GM18867 (cell line): ENCODE measurements around the gene CFAP52.
"Not testable (repeated sequence)": the region's sequence is repeated elsewhere in the genome, so short reads cannot be mapped to it uniquely, and the experiment has no call there.

Experiments used
- ATAC-seq: cut with Tn5 transposase; IDR thresholded peaks from one replicate; pipeline ENCODE4 v1.9.1; 2021; ENCODE audit warnings: mild to moderate bottlenecking, moderate library complexity; ENCODE audit not compliant: unreplicated experiment

The CFAP52 gene, protein sequence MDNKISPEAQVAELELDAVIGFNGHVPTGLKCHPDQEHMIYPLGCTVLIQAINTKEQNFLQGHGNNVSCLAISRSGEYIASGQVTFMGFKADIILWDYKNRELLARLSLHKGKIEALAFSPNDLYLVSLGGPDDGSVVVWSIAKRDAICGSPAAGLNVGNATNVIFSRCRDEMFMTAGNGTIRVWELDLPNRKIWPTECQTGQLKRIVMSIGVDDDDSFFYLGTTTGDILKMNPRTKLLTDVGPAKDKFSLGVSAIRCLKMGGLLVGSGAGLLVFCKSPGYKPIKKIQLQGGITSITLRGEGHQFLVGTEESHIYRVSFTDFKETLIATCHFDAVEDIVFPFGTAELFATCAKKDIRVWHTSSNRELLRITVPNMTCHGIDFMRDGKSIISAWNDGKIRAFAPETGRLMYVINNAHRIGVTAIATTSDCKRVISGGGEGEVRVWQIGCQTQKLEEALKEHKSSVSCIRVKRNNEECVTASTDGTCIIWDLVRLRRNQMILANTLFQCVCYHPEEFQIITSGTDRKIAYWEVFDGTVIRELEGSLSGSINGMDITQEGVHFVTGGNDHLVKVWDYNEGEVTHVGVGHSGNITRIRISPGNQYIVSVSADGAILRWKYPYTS

DNA sequence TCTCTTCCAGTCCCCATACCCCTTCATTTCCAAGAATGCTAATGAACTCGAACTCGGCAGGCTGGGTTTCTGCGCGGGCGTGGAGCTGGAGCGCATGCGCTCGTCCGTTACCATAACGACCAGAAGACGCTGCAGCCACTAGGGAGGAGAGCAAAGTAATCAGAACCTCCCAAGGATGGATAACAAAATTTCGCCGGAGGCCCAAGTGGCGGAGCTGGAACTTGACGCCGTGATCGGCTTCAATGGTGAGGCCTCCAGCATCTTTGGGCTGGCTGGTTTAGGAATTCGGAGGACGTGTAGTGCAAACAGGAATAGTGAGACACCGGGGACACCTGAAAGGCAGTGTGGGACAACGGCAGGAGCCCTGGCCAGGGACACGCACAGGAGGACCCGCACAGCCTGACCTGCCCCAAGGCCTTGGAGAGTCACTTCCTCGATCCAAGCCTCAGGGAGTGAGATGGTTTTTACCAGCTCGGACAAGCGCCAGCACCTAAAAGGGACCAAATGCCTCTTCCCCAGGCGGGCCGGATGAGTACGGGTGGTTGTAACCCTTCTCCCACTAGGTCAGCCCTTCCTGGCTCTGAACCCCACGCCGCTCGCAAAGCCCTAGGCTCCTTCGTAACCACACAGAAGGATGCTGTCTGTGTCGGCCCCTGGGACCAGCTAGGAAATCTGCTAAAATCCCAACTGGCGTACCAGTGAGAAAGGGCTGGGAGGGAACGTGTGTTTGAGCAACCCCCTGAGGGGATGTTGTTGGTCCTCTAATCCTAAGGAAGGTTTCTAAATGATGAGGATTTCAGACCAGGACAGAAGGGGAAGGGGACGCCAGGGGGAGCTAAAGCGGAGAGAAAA is at the start of gene CFAP52:
CFAP52 (plus strand) TSS at position 122 of the 852 bp plus-strand sequence; CDS start at position 176, 54 bp downstream.
- peak; percentile 56 for ATAC-seq

DNA sequence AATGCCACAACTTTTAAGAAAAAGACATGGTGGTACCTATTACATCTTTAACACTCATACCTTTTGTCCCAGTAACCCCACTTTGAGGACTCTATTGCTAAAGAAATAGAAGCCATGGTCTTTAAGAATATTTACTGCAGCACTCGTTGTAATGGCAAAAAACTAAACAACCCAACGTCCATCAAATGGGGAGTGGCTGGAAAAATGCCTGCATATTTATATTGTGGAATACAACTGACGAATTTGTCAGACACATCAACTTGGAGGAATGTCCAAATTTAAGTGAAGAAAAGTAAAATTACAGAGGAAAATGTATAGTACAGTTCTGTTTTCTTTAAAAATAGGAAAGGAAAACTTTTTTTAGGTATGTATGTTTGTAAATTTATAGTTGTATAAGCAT is 48.7 kb upstream of the CFAP52 start:
- ATAC-seq = no peak

DNA sequence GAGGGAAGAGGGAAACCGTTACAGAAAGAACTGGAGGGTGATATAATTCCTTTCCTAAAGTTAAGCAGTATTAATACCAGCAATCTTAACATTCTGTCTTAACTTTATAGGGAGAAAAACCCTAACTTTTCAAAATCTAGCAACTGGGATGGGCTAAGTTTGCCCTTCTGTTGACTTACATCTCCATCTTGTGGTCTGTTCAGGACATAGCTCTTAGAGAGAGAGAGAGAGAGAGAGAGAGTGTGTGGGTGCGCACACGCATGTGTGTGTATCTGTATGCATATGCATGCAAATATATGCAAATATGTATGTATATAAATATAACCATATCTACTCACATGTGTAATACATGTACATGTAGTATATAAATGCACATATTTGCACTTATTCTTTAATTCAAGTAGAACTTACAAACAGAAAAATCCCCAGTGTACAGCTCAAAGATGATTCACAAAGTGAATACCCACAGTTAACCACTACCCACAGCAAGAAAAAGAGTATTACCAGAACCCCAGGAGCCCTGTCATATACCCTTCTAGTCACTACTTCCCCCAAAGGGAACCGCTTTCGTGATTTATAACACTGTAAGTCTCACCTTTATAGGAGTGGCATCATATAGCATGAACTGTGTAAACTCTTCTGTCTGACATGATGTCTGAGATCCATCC is 47.3 kb upstream of the CFAP52 start:
- no peak for ATAC-seq

DNA sequence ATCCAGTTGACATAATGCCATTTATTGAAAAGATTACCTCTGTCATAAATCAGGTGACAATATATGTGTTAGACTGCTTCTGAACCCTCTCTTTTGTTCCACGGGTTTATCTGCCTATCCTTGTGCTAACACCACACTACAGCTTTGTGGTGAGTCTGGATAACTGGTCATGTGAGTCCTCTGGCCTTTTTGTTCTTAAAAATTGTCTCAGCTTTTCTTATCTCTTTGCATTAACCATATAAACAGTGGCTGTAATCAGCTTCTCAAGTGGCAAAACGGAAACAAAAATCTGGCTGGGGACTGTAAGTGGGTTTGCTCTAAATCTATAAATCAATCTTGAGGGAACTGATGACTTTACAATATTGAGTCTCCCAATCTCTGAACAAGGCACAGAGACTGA is 45.4 kb upstream of the CFAP52 start:
- no peak for ATAC-seq

DNA sequence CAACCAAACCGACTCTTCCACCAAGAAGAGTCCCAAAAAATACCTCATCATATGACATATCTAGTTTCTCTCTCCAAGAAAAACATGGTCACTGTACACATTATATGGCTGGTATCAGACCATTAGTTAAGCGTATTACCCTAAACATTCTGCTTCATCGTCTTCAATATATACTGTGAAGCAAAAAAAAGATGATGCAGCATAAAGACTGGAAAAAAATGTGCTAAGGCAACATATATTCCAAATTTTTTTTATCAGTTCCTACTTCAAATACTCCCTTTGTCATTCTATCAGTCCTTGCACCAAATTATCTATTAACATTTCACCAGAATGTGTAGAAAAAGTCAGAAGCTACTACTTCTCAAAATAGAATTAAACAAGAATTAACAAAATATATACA is 43.7 kb upstream of the CFAP52 start:
- no peak for ATAC-seq

DNA sequence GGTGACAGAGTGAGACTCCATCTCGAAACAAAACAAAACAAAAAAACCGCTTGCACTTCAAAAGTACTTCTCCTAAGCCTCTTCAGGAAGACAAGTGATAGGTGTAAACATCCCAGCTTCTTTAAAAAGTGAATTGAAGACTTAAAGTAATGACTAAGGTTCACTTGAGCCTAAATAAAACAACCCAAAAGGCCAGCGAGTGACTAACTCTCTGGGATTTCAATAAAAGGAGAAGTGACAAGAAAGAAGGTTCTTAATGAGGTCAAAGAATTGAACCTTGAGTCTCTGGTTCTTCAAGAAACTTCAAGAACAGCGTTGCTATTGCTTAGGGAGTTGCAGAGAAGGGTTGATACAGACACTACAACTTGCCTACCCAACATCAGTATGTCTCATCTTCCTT is 43.0 kb upstream of the CFAP52 start:
- no peak for ATAC-seq

DNA sequence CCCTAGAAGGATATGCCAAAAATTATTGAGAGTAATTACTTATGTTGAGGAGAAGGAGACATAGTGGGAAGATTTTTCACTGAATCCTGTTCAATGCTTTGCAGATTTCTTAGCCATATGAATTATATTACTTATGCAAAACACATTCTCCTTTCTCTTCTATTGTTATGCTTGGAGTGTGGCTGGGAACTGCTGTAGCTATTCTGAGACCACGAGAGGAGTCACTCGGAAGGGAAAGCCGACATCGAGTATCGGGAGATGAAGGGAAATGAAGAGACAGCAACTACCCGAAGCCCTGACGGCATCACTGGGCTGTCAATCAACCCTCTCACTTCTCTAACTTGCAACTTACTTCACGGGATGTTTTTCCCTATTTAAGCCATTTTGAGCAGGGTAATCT is 40.4 kb upstream of the CFAP52 start:
- ATAC-seq = no peak

DNA sequence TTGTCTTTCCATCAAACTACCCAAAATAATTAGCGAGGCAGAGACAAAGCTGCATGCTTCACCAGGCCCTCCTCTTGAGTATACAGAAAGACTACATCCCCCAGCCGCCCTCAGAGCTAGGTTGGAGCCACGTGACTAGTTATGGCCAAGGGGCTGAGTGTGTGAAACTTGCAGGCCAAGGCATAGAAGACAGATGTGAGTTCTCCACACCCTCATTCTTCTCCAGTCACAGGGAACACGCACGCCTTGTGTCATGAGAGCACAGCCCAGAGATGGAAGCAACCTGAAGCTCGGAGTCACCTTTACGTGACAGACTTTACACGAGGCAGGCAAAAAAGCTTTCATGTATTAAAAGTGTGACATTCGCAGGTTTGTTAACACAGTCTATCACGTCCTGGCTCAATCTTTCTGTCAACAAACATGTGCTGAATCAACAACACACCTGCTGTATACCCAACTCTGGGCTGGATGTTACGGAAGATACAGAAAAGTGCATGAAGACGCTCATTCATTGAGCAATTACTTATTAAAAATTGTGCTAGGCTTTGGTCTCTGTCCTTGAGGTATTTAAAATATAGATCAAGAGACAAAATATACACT is 39.2 kb upstream of the CFAP52 start:
- ATAC-seq = no peak

DNA sequence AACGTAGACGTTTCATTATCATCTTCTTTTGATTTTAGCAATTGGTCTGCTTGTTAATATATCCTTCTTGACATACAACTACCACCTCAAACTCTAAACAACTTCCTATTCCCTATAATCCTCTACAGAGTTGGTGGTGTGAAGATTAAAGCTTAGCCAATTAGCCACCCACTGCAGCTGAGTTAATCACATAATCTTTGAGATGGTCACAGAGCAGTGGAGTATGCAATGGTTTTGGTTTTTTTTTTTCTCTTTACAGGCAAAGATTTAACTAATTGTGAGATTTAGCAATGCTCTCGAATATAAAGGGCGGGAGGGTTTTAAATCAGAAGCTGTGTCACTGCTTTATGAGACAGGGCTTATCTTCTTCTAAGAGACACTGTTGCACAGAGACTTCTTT is 37.8 kb upstream of the CFAP52 start:
- no peak for ATAC-seq

DNA sequence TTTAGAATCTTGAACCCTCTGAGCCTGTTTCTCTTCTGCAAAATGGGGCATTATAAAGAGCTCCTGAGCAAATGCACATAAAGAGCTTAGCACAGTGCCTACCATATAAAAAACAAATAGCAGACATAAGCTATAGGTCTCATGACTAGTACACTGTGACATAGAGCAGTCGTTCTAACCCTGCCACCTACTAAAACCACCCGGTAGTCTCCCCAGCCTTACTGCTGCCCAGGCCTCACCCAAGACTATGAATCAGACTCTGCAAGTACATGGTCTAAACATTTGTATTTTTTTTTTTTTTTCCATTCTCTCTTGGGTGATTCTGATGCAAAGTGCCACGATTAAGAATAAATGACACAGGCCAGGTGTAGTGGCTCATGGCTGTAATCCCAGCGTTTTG is 34.7 kb upstream of the CFAP52 start:
- no peak for ATAC-seq

DNA sequence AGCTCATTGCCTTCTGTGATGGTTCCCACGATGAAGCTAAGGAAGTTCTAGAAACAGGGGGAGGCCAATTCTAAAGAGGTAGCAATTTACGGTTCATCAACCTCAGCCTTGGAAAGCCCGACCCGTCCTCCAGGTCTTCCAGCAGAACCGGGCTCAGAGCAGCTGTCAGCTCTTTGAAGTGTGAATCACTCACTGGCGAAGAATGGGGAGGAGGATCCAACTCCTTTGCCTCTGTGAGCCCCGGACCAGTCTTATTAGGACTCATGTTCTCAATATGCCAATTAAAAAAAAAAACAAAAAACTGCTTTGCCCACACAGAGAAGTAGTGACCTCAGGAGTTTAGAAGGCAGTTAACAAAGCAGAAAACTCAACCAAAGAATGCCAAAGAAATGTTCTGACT is 32.2 kb upstream of the CFAP52 start:
- ATAC-seq = no peak

DNA sequence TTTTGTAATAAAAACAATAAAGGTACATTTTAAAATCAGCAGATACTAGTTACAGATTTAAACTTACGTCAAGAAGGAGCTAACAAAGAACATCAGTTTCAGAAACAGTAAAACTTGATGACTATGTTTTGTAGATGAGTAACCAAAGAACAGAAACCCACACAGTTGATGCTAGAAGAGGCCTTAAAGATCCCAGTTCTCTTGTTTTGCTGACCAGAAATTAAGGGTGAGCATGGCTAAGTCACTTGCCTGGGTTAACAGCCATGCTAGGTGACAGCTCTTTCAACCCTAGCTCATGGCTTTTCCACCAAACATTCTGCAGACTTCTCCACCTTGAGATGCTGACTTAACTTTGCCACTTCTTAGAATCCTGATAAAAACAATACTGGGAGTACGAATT is 27.2 kb upstream of the CFAP52 start:
- ATAC-seq = no peak

DNA sequence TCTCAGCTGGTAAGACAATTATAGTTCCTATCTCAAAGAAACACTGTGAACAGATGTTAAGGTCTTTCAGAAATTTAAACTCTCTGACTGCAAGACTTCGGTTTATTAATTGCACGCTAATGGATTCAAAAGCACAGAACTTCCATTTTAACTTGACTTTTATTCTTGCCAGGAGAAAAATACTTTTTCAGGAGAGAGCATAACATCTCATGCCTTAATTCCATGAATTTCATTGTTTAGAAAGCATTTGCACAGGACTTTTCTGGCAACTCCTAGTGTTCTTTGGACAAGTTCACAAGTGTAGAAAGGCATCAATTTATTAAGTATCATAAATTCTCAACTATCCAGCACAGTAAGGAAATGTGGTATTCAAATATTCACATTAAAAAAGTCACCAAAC is 23.3 kb upstream of the CFAP52 start:
- ATAC-seq = no peak

DNA sequence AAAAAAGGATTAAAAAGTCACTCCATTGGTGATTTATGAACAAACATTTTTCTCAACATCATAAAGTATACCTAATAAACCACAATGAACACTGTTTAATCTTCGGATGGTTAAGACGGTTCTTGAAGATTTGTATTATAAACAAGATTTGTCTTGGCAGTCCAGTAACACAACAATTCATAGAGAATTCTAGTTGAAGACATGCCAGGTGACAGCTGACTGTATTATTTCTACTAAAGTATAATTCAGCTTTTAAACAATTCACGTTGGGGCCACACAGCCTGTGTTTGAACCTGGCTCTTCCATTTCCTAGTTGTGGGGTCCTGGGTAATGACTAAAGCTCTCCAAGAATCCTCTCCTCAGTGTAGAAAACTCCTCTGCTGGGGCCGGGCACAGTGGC is 22.8 kb upstream of the CFAP52 start:
- ATAC-seq = no peak

DNA sequence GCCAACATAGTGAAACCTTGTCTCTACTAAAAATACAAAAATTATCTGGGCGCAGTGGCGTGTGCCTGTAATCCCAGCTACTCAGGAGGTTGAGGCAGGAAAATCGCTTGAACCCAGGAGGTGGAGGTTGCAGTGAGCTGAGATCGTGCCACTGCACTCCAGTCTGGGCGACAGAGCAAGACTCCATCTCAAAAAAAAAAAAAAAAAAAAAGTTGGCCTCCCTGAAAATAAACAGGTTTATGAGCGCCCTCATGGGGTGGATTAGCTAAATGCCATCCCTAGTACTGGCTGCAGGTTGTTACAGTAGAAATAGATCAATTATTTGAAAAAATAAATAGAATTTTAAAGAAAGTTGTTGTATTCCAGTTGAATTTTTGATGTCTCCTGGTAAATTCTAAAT is 21.7 kb upstream of the CFAP52 start:
- not testable (repeated sequence) for ATAC-seq

DNA sequence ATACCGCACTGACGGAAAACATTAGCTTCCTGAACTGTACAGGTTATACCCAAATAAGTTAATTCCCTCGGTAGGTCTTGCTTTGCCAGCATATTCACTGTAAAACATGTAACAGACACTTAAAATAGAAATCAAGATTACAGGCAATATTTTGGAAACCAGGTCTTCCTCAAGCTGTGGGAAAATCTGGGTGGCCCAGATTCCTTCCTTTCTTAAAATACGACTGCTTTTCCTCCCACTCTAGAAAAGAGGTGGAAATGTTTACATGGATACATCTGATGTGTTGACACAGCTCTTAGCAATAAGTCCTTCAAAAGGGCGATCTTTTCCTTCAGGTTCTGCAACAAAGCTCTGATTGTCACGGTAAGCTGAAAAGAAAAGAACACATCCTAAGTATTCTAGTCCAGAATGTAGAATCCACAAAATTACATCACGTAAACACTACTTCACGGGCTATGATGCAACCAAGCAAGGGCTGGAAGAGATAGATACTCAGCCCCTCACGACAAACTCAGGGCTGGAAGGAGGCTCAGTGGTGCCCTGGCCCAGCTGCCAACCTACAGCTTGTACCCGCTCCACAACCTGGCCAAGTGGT is 19.2 kb upstream of the CFAP52 start:
- no peak for ATAC-seq

DNA sequence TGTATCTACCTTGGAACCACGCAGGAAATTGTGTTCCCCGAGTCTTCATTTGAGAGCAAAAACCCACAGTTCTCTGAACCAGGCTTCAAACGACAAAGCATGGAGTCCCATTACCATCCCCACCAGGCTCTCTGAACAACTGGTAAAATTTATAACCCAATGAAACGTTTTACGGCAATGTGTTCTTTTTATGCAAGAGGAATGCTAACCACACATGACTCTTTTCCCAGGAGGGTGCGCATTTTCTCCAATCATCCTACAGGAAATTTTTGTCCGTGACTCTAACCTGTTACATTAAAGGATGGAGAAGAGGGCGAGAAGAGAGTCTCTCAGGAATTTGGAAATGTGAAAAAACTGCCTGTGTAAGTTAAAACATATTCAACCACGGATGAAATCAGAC is 18.6 kb upstream of the CFAP52 start:
- ATAC-seq = no peak

DNA sequence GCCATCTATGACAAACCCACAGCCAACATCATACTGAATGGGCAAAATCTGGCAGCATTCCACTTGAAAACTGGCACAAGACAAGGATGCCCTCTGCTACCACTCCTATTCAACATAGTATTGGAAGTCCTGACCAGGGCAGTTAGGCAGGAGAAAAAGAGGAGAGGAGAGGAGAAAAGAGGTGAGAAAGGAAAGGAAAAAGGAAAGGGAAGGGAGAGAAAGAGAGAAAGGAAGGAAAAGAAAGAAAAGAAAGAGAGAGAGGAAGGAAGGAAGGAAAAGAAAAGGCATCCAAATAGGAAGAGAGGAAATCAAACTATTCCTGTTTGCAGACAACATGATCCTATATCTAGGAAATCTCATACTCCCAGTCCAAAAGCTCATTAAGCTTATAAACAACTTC is 12.3 kb upstream of the CFAP52 start:
- no peak for ATAC-seq

DNA sequence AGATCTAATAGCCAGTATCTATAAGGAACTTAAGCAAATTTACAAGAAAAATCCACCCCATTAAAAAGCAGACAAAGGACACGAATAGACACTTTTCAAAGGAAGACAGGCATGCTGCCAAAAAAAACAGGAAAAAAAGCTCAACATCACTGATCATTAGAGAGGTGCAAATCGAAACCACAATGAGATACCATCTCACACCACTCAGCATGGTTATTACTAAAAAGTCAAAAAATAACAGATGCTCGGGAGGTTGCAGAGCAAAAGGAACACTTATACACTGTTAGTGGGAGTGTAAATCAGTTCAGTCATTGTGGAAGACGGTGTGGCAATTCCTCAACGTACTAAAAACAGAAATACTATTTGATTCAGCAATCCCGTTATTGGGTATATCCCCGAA is 10.4 kb upstream of the CFAP52 start:
- ATAC-seq = no peak

DNA sequence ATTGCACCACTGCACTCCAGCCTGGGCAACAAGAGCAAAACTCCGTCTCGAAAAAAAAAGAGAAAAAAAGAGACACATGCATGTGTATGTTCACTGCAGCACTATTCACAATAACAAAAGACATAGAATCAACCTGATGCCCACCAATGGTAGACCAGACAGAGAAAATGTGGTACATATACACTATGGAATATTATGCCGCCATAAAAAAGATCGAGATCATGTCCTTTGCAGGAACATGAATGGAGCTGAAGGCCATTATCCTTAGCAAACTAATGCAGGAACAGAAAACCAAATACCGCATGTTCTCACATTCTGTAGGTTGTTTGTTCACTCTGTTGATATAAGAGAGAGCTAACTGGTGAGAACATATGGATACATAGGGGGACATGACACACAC is 9.7 kb upstream of the CFAP52 start:
- not testable (repeated sequence) for ATAC-seq
